HUES6 (cell line): ENCODE results near the gene SP6.
A peak's percentile ranks its signal among the peaks of the same experiment; 100 is the strongest.

Experiments used
- H3K27ac ChIP-seq: 2 replicates; pipeline ENCODE4 v1.7.0; 2013; ENCODE audit warnings: low read depth, mild to moderate bottlenecking, low read length, inconsistent platforms
- H3K27me3 ChIP-seq: 2 replicates; pipeline ENCODE4 v1.6.1; 2013; ENCODE audit warnings: low read length; ENCODE audit not compliant: control insufficient read depth, insufficient read depth
- H3K36me3 ChIP-seq: 2 replicates; pipeline ENCODE4 v1.6.1; 2013; ENCODE audit warnings: low read length; ENCODE audit not compliant: control insufficient read depth, insufficient read depth
- H3K4me1 ChIP-seq: 2 replicates; pipeline ENCODE4 v1.6.1; 2013; ENCODE audit warnings: low read length; ENCODE audit not compliant: control insufficient read depth, insufficient read depth
- H3K4me3 ChIP-seq: 2 replicates; pipeline ENCODE4 v1.5.1; 2013; ENCODE audit warnings: low read depth, low read length
- H3K9ac ChIP-seq: one replicate; pipeline ENCODE4 v1.6.1; 2013; ENCODE audit warnings: mild to moderate bottlenecking, low read length
- H3K9me3 ChIP-seq: 2 replicates; pipeline ENCODE4 v1.6.1; 2013; ENCODE audit warnings: low read depth, low read length; ENCODE audit not compliant: control insufficient read depth, insufficient read depth

The SP6 gene

GRCh38 chr17:47878203-47879027 is 27.5 kb upstream of the SP6 start:
- no peaks in the 10 kb centered on the region; the same call in 1 of the 2 replicates for H3K27me3 ChIP-seq
- no peaks in the 10 kb centered on the region for H3K36me3 ChIP-seq
- H3K4me3 ChIP-seq = no peak overlapping the region
- no peak overlapping the region for H3K27ac ChIP-seq
- H3K9me3 ChIP-seq = no peaks in the 10 kb centered on the region
- no peak overlapping the region for H3K9ac ChIP-seq
- peaks cover 44% of the 10 kb centered on the region for H3K4me1 ChIP-seq

- Histone ChIP-seq H3K4me3 (no peak overlapping the region), H3K9me3 (no peaks in the 10 kb centered on the region), H3K27ac (no peak overlapping the region), H3K27me3 (no peaks in the 10 kb centered on the region; the same call in 1 of the 2 replicates), H3K4me1 (peaks cover 53% of the 10 kb centered on the region), H3K36me3 (no peaks in the 10 kb centered on the region), H3K9ac (no peak overlapping the region)
Measured at GRCh38 chr17:47877368-47878034, 26.5 kb upstream of the SP6 start.

- peaks cover 59% of the 10 kb centered on the region for H3K4me1 ChIP-seq
- peaks cover 16% of the 10 kb centered on the region for H3K27me3 ChIP-seq
- no peaks in the 10 kb centered on the region for H3K36me3 ChIP-seq
- no peak overlapping the region for H3K4me3 ChIP-seq
- H3K27ac ChIP-seq = no peak overlapping the region
- H3K9me3 ChIP-seq = no peaks in the 10 kb centered on the region
- H3K9ac ChIP-seq = no peak overlapping the region
Measured at GRCh38 chr17:47875011-47875985, 24.3 kb upstream of the SP6 start.

- Histone ChIP-seq H3K36me3 (no peaks in the 10 kb centered on the region), H3K9me3 (no peaks in the 10 kb centered on the region), H3K9ac (no peak overlapping the region), H3K27me3 (peaks cover 25% of the 10 kb centered on the region), H3K4me3 (peak overlapping the region; percentile 61), H3K27ac (no peak overlapping the region), H3K4me1 (peaks cover 65% of the 10 kb centered on the region)
Measured at GRCh38 chr17:47873200-47874090, 22.5 kb upstream of the SP6 start.

GRCh38 chr17:47872651-47873161 is 21.7 kb upstream of the SP6 start:
- H3K27ac ChIP-seq = peak overlapping the region; percentile 37; the same call in 1 of the 2 replicates
- no peaks in the 10 kb centered on the region for H3K9me3 ChIP-seq
- H3K9ac ChIP-seq = peak overlapping the region; percentile 18
- H3K27me3 ChIP-seq = peaks cover 32% of the 10 kb centered on the region
- peak overlapping the region; percentile 61 for H3K4me3 ChIP-seq
- no peaks in the 10 kb centered on the region for H3K36me3 ChIP-seq
- H3K4me1 ChIP-seq = peaks cover 57% of the 10 kb centered on the region

- peak overlapping the region; percentile 61 for H3K4me3 ChIP-seq
- peak overlapping the region; percentile 37; the same call in 1 of the 2 replicates for H3K27ac ChIP-seq
- H3K36me3 ChIP-seq = no peaks in the 10 kb centered on the region
- no peaks in the 10 kb centered on the region for H3K9me3 ChIP-seq
- H3K4me1 ChIP-seq = peaks cover 52% of the 10 kb centered on the region
- peaks cover 36% of the 10 kb centered on the region for H3K27me3 ChIP-seq
- no peak overlapping the region for H3K9ac ChIP-seq
Measured at GRCh38 chr17:47872019-47872650, 21.2 kb upstream of the SP6 start.

GRCh38 chr17:47871048-47871447 is 20.1 kb upstream of the SP6 start:
- H3K4me3 ChIP-seq = no peak overlapping the region
- H3K36me3 ChIP-seq = no peaks in the 10 kb centered on the region
- H3K9ac ChIP-seq = no peak overlapping the region

GRCh38 chr17:47870056-47870455 is 19.1 kb upstream of the SP6 start:
- Histone ChIP-seq H3K27ac (no peak overlapping the region), H3K4me1 (peaks cover 45% of the 10 kb centered on the region), H3K36me3 (no peaks in the 10 kb centered on the region), H3K9me3 (no peaks in the 10 kb centered on the region), H3K4me3 (no peak overlapping the region), H3K9ac (no peak overlapping the region), H3K27me3 (peaks cover 48% of the 10 kb centered on the region)

More at GRCh38 chr17:47871048-47871447, 20.1 kb upstream of the SP6 start:
- Histone ChIP-seq H3K27ac (no peak overlapping the region), H3K9me3 (no peaks in the 10 kb centered on the region), H3K27me3 (peaks cover 39% of the 10 kb centered on the region), H3K4me1 (peaks cover 54% of the 10 kb centered on the region)

- Histone ChIP-seq H3K9ac (no peak overlapping the region), H3K4me3 (no peak overlapping the region), H3K36me3 (no peaks in the 10 kb centered on the region), H3K27ac (no peak overlapping the region), H3K4me1 (peaks cover 39% of the 10 kb centered on the region), H3K9me3 (no peaks in the 10 kb centered on the region), H3K27me3 (peaks cover 49% of the 10 kb centered on the region)
Measured at GRCh38 chr17:47869114-47869513, 18.2 kb upstream of the SP6 start.
